ENCODE measurements around the gene ABCD3.

Gene ABCD3

DNA sequence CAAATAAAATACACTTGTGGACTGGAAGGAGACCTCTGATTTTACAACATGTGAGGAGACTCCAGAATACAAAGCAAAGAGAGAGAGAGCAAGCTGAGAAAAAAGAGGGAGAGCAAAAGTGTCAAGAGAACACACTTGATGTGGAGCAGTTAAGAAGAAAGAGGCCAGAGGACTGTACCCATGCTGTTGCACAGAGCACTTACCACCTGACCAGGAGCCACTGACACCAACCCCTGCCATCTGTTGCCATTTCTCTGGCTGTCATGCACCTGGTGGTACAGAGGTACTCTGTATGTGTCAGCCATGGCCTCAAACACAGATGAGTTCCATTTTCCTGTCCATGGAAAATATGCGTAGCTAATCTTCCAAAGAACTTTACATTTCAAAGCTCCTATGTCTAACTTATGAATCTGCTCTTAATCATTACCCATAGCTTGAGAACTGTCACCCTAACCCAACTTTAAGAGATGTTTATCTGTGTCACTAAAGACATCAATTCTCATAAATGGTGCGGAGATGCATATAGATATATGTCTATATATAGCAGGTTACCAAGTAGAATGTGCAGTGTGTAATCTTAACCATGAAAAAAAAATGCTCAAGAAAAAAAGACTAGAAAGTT lies 32.8 kb upstream of the ABCD3 start:
- TF ChIP-seq, protein P1, sequence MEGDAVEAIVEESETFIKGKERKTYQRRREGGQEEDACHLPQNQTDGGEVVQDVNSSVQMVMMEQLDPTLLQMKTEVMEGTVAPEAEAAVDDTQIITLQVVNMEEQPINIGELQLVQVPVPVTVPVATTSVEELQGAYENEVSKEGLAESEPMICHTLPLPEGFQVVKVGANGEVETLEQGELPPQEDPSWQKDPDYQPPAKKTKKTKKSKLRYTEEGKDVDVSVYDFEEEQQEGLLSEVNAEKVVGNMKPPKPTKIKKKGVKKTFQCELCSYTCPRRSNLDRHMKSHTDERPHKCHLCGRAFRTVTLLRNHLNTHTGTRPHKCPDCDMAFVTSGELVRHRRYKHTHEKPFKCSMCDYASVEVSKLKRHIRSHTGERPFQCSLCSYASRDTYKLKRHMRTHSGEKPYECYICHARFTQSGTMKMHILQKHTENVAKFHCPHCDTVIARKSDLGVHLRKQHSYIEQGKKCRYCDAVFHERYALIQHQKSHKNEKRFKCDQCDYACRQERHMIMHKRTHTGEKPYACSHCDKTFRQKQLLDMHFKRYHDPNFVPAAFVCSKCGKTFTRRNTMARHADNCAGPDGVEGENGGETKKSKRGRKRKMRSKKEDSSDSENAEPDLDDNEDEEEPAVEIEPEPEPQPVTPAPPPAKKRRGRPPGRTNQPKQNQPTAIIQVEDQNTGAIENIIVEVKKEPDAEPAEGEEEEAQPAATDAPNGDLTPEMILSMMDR (IDR thresholded peaks at IDR 0.05; ENCODE audit: insufficient read depth, low read depth, low read length, missing control alignments), result no peak
- no peak for DNase-seq (ENCODE audit: low read depth)
- H3K4me3 ChIP-seq (ENCODE audit: low read depth, low read length), result no peak overlapping the region

DNA sequence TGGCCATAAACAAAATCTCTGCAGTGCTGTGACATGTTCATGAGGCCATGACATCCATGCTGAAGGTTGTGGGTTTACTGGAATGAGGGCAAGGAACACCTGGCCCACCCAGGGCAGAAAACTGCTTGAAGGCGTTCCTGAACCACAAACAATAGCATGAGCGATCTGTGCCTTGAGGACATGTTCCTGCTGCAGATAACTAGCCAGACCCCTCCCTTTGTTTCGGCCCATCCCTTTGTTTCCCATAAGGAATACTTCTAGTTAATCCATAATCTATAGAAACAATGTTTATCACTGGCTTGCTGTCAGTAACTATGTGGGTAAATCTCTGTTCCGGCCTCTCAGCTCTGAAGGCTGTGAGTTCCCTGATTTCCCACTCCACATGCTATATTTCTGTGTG lies 28.9 kb upstream of the ABCD3 start:
- H3K4me3 ChIP-seq (ENCODE audit: low read depth, low read length), result no peak overlapping the region
- TF ChIP-seq, protein P1 (IDR thresholded peaks at IDR 0.05; ENCODE audit: insufficient read depth, low read depth, low read length, missing control alignments), result no peak
- DNase-seq (ENCODE audit: low read depth), result no peak

DNA sequence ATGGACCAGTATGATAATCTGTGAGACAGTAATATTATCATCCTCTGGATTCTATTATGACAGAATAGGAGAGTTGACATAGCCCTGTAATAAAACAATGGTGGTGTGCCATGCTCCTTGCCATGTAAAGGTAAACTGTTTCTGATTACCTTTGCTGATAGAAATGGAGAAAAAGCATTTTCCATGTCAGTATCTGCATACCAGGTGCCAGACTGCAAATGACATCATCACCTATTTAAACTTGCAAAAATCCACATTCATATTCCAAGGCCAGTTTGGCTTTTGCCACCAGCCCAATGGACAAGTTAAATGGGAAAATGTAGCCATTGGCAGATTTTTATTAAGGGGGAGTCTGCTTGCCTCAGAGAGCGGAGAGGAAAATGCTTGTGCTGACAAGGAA lies 23.9 kb upstream of the ABCD3 start:
- no peak for DNase-seq (ENCODE audit: low read depth)
- no peak overlapping the region for H3K4me3 ChIP-seq (ENCODE audit: low read depth, low read length)
- TF ChIP-seq, protein P1 (IDR thresholded peaks at IDR 0.05; ENCODE audit: insufficient read depth, low read depth, low read length, missing control alignments), result no peak

DNA sequence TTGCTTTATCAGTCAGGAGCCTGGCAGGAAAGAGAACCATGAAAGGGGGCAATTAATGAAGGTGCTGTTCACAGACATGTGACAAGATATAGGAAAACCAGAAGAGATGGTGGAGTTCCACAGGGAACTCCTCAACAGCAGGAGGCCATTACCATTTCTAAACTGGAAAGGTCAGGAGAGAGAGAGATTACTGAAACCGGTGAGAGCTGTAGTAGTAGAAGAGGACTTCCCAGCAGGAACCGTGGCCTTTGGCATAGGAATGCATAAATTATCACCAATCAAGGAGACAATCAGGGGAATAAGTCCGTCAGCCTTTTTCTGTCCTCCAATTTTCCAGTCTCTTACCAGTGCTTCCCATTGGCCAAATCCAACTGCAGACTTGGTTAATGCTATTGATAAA lies 23.0 kb upstream of the ABCD3 start:
- DNase-seq (ENCODE audit: low read depth), result no peak
- TF ChIP-seq, protein P1 (IDR thresholded peaks at IDR 0.05; ENCODE audit: insufficient read depth, low read depth, low read length, missing control alignments), result no peak
- no peak overlapping the region for H3K4me3 ChIP-seq (ENCODE audit: low read depth, low read length)

DNA sequence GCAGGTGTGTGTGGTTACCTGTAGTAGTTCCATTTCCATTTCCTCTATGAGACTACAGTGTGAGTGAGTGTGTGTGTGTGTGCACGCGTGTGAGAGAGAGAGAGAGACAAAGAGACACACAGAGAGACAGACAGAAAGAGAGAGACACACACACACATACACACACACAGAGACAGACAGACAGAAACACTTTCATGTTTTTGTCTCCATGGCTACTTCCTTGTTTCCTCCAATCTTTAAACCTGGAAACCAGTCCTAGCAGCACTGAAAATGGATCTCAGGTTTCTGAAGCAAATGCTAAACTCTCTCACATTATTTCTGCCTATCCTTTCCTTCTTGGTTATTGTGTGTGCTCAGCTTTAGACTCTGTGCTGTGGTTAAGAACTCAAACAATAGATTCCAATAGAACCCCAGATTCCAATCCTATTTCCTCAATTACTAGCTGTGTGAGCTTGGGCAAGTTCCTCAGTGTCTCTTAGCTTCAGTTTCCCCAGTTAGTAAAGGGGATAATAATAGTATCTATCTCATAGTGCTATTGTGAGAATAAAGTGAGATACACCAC lies 22.4 kb upstream of the ABCD3 start:
- DNase-seq (ENCODE audit: low read depth), result no peak
- TF ChIP-seq, protein P1 (IDR thresholded peaks at IDR 0.05; ENCODE audit: insufficient read depth, low read depth, low read length, missing control alignments), result no peak
- no peak overlapping the region for H3K4me3 ChIP-seq (ENCODE audit: low read depth, low read length)

DNA sequence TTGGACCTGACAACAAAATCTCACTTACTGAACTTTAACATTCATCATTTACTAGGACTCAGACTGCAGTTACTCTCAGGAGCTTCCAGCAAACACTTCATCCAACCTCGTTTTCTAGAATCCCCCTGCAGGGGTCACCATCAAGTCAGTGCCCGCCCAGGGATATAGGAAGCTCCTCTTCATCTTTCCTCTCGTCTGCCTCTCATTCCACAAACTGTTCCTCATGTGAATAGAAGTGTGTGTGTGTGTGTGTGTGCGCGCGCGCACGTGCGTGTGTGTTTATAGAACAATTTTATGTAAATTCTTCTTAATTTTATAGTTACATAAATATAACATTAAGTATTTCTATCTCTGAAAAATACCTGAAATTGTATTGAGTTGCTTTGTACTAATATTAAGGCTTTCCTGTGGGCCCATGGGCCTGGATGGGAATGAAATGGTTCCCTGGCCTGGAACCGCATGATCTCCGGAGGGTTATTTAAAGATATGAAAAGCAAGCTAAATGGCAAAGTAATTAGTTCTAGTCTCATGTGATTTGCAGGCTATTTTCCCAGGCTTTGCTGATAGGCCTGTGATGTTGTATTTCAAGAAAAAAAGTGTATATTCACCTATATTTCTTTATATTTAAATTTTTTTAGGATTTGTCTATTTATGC lies 21.7 kb upstream of the ABCD3 start:
- TF ChIP-seq, protein P1 (IDR thresholded peaks at IDR 0.05; ENCODE audit: insufficient read depth, low read depth, low read length, missing control alignments), result no peak
- no peak for DNase-seq (ENCODE audit: low read depth)
- no peak overlapping the region for H3K4me3 ChIP-seq (ENCODE audit: low read depth, low read length)
